LoVo (cell line): ENCODE measurements around the gene KCNJ12.
"Not testable (repeated sequence)": the region's sequence is repeated elsewhere in the genome, so short reads cannot be mapped to it uniquely, and the experiment has no call there.

Experiments
- DNase-seq: peaks from one replicate; pipeline ENCODE4 v3.0.0-alpha.2; 2016; ENCODE audit warnings: low spot score

The KCNJ12 gene

GRCh38 chr17:21422311-21423189 is 46.4 kb downstream of the KCNJ12 start:
- DNase-seq, result not testable (repeated sequence)

- DNase-seq, result not testable (repeated sequence)
Observed at GRCh38 chr17:21423190-21423493, 47.0 kb downstream of the KCNJ12 start.

GRCh38 chr17:21424697-21425096 is 48.5 kb downstream of the KCNJ12 start:
- not testable (repeated sequence) for DNase-seq

- no peak for DNase-seq
Observed at GRCh38 chr17:21425321-21425720, 49.2 kb downstream of the KCNJ12 start.

GRCh38 chr17:21425736-21426135 is 49.6 kb downstream of the KCNJ12 start:
- DNase-seq, result no peak

- not testable (repeated sequence) for DNase-seq
Observed at GRCh38 chr17:21426246-21426645, 50.1 kb downstream of the KCNJ12 start.

- not testable (repeated sequence) for DNase-seq
Observed at GRCh38 chr17:21426876-21427275, 50.7 kb downstream of the KCNJ12 start.

- DNase-seq, result not testable (repeated sequence)
Observed at GRCh38 chr17:21427727-21428126, 51.6 kb downstream of the KCNJ12 start.

- not testable (repeated sequence) for DNase-seq
Observed at GRCh38 chr17:21428752-21429424, 52.7 kb downstream of the KCNJ12 start.

- DNase-seq, result not testable (repeated sequence)
Observed at GRCh38 chr17:21429921-21430628, 53.9 kb downstream of the KCNJ12 start.

GRCh38 chr17:21433971-21434370 is 57.8 kb downstream of the KCNJ12 start:
- not testable (repeated sequence) for DNase-seq

GRCh38 chr17:21434976-21435375 is 58.8 kb downstream of the KCNJ12 start:
- not testable (repeated sequence) for DNase-seq

- DNase-seq, result not testable (repeated sequence)
Observed at GRCh38 chr17:21436481-21436880, 60.3 kb downstream of the KCNJ12 start.

GRCh38 chr17:21436883-21437836 is 61.0 kb downstream of the KCNJ12 start:
- DNase-seq, result not testable (repeated sequence)

GRCh38 chr17:21438316-21439014 is 62.3 kb downstream of the KCNJ12 start:
- DNase-seq, result not testable (repeated sequence)

- DNase-seq, result not testable (repeated sequence)
Observed at GRCh38 chr17:21439015-21439336, 62.8 kb downstream of the KCNJ12 start.

- DNase-seq, result no peak
Observed at GRCh38 chr17:21445091-21445650, 69.0 kb downstream of the KCNJ12 start.

GRCh38 chr17:21447552-21447951 is 71.4 kb downstream of the KCNJ12 start:
- DNase-seq, result not testable (repeated sequence)

- DNase-seq, result not testable (repeated sequence)
Observed at GRCh38 chr17:21449891-21450290, 73.7 kb downstream of the KCNJ12 start.

GRCh38 chr17:21451975-21452374 is 75.8 kb downstream of the KCNJ12 start:
- DNase-seq, result no peak
